HG02852 (cell line): ENCODE results near the gene TOX3.

ENCODE experiments used
- ATAC-seq: cut with Tn5 transposase; IDR thresholded peaks from one replicate; pipeline ENCODE4 v1.9.1; 2021; ENCODE audit warnings: mild to moderate bottlenecking, moderate library complexity; ENCODE audit not compliant: unreplicated experiment

Gene TOX3

GRCh38 chr16:52539191-52539590 is 7.8 kb downstream of the TOX3 start:
- no peak for ATAC-seq

- ATAC-seq, result no peak
Measured at GRCh38 chr16:52538511-52538910, 8.4 kb downstream of the TOX3 start.

- no peak for ATAC-seq
Measured at GRCh38 chr16:52537516-52537915, 9.4 kb downstream of the TOX3 start.

GRCh38 chr16:52535076-52535475 is 11.9 kb downstream of the TOX3 start:
- no peak for ATAC-seq

- ATAC-seq, result no peak
Measured at GRCh38 chr16:52533296-52533695, 13.6 kb downstream of the TOX3 start.

GRCh38 chr16:52532384-52532783 is 14.6 kb downstream of the TOX3 start:
- no peak for ATAC-seq

GRCh38 chr16:52529226-52529625 is 17.7 kb downstream of the TOX3 start:
- no peak for ATAC-seq

- ATAC-seq, result no peak
Measured at GRCh38 chr16:52528393-52529065, 18.4 kb downstream of the TOX3 start.

- no peak for ATAC-seq
Measured at GRCh38 chr16:52526830-52527229, 20.1 kb downstream of the TOX3 start.

GRCh38 chr16:52526116-52526828 is 20.7 kb downstream of the TOX3 start:
- ATAC-seq, result no peak

GRCh38 chr16:52521570-52521969 is 25.4 kb downstream of the TOX3 start:
- no peak for ATAC-seq

- ATAC-seq, result no peak
Measured at GRCh38 chr16:52518884-52519283, 28.1 kb downstream of the TOX3 start.

GRCh38 chr16:52515068-52515671 is 31.8 kb downstream of the TOX3 start:
- ATAC-seq, result no peak

- ATAC-seq, result no peak
Measured at GRCh38 chr16:52512297-52512987, 34.5 kb downstream of the TOX3 start.

GRCh38 chr16:52501746-52502145 is 45.2 kb downstream of the TOX3 start:
- ATAC-seq, result no peak

GRCh38 chr16:52500963-52501362 is 46.0 kb downstream of the TOX3 start:
- no peak for ATAC-seq

GRCh38 chr16:52499060-52499440 is 47.9 kb downstream of the TOX3 start:
- ATAC-seq, result no peak

GRCh38 chr16:52498328-52499059 is 48.4 kb downstream of the TOX3 start:
- no peak for ATAC-seq

GRCh38 chr16:52497067-52497816 is 49.7 kb downstream of the TOX3 start:
- no peak for ATAC-seq
